Amniotic stem cell (primary cell): Measurements from ENCODE around the gene OR8S1.
"Not testable (repeated sequence)": the region's sequence is repeated elsewhere in the genome, so short reads cannot be mapped to it uniquely, and the experiment has no call there.

ENCODE experiments used
- DNase-seq: peaks from one replicate; lab custom pipeline; 2025; lab: John Stamatoyannopoulos, UW

Gene OR8S1

GRCh38 chr12:48525332-48525731, at the start of gene OR8S1:
Gene OR8S1 (plus strand): TSS chr12:48525632. CDS start chr12:48525632, 0 bp downstream.
- no peak for DNase-seq

GRCh38 chr12:48482198-48482597, 43.2 kb upstream of the OR8S1 start, which contains the start of gene C12orf54:
Gene C12orf54 (plus strand): TSS chr12:48482498. CDS start chr12:48483297, 799 bp downstream.
- no peak for DNase-seq

GRCh38 chr12:48482930-48483329, 42.5 kb upstream of the OR8S1 start:
- DNase-seq: no peak

- DNase-seq: no peak
These were observed 39.2 kb upstream of the OR8S1 start for GRCh38 chr12:48486261-48486660.

- DNase-seq: no peak
These were observed 38.8 kb upstream of the OR8S1 start for GRCh38 chr12:48486679-48487078.

GRCh38 chr12:48489012-48489411, 36.4 kb upstream of the OR8S1 start:
- DNase-seq: no peak

- DNase-seq: not testable (repeated sequence)
These were observed 36.0 kb upstream of the OR8S1 start for GRCh38 chr12:48489456-48489855.

- not testable (repeated sequence) for DNase-seq
These were observed 25.2 kb upstream of the OR8S1 start for GRCh38 chr12:48500281-48500680.

GRCh38 chr12:48506836-48507235, 18.6 kb upstream of the OR8S1 start:
- not testable (repeated sequence) for DNase-seq

GRCh38 chr12:48508987-48509386, 16.4 kb upstream of the OR8S1 start:
- DNase-seq: no peak

- DNase-seq: no peak
These were observed 15.3 kb upstream of the OR8S1 start for GRCh38 chr12:48510111-48510510.

GRCh38 chr12:48512855-48513254, 12.6 kb upstream of the OR8S1 start:
- no peak for DNase-seq

- DNase-seq: no peak
These were observed 10.7 kb upstream of the OR8S1 start for GRCh38 chr12:48514728-48515127.

GRCh38 chr12:48520381-48520780, 5.1 kb upstream of the OR8S1 start:
- not testable (repeated sequence) for DNase-seq

- DNase-seq: no peak
These were observed 2.6 kb downstream of the OR8S1 start for GRCh38 chr12:48527891-48528670.

GRCh38 chr12:48532601-48533000, 7.2 kb downstream of the OR8S1 start:
- DNase-seq: no peak

- no peak for DNase-seq
These were observed 11.2 kb downstream of the OR8S1 start for GRCh38 chr12:48536602-48537001.

GRCh38 chr12:48542300-48542928, 17.0 kb downstream of the OR8S1 start:
- DNase-seq: no peak

GRCh38 chr12:48545833-48546469, 20.5 kb downstream of the OR8S1 start:
- no peak for DNase-seq

- not testable (repeated sequence) for DNase-seq
These were observed 21.6 kb downstream of the OR8S1 start for GRCh38 chr12:48547012-48547411.

GRCh38 chr12:48551636-48552035, 26.2 kb downstream of the OR8S1 start:
- not testable (repeated sequence) for DNase-seq

GRCh38 chr12:48553666-48554343, 28.4 kb downstream of the OR8S1 start:
- DNase-seq: not testable (repeated sequence)
